22Rv1 (cell line): Measurements from ENCODE around the gene NR2F1-AS1.

Experiments used
- ZFX ChIP-seq: fragments of 450-650 bp; IDR thresholded peaks from 2 replicates; pipeline ENCODE4 v1.6.1; 2017; ENCODE audit warnings: antibody characterized with exemption, borderline replicate concordance
- TF ChIP-seq, protein P1 (sequence below): fragments of 450-650 bp; IDR thresholded peaks from 2 replicates; pipeline ENCODE4 v1.5.1; 2017; ENCODE audit warnings: mild to moderate bottlenecking

DNA sequence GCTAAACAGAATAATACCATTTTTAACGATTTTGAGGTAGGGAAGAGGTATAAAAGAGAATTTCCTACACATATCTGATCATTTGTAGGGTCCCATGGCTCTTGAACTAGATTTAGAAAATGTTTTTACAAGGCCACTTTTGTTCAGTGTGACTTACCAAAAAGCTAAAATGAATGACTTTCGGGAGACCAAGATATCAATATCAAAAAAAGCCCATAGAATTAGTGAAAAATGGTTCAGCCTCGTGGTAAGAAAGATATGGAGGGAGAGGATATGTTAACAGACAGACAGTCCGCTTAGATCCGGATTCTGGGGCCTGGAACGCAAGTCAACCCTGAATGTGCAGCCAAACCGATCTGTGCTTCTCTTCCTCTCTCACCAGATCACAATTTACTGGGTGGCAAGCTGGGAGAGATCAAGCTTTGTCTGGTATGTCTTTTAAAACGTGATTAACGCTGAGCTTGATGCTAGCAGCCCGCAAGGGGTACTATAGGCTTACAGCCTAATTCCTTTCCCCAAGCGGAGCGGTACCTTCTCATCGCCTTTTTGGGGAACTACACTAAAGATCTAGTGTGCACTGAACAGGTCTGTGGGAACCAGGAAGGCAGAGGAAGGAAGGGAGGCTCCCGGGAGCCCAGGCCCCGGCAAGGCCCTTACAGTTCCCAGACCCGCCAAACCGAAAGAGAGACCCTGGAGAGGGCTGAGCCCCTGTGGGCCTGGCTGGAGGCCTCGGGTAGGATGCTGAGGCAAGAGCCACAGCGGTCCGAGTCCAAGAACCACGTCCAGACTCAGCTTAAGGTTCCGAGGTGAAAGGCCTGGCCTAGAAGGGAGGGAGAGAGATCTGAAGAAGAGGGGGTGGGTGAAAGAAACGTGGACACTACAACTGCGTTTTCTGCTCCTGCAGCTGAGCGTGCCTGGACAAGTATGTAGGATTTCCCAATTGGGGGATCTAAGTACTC is 2.9 kb downstream of the NR2F1-AS1 start:
- TF ChIP-seq, protein P1, sequence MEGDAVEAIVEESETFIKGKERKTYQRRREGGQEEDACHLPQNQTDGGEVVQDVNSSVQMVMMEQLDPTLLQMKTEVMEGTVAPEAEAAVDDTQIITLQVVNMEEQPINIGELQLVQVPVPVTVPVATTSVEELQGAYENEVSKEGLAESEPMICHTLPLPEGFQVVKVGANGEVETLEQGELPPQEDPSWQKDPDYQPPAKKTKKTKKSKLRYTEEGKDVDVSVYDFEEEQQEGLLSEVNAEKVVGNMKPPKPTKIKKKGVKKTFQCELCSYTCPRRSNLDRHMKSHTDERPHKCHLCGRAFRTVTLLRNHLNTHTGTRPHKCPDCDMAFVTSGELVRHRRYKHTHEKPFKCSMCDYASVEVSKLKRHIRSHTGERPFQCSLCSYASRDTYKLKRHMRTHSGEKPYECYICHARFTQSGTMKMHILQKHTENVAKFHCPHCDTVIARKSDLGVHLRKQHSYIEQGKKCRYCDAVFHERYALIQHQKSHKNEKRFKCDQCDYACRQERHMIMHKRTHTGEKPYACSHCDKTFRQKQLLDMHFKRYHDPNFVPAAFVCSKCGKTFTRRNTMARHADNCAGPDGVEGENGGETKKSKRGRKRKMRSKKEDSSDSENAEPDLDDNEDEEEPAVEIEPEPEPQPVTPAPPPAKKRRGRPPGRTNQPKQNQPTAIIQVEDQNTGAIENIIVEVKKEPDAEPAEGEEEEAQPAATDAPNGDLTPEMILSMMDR: no peak
- TF ChIP-seq ZFX: no peak
